GM12873 (cell line): ENCODE data around the gene HDHD5.
A peak's percentile ranks its signal among the peaks of the same experiment; 100 is the strongest.

Experiments used
- TF ChIP-seq, protein P1 (sequence below): IDR thresholded peaks from 2 replicates; pipeline ENCODE4 v1.5.1; 2012; ENCODE audit warnings: low read depth, mild to moderate bottlenecking, moderate library complexity, low read length, control low read depth; ENCODE audit not compliant: insufficient read depth; ENCODE audit errors: missing control alignments

The HDHD5 gene

DNA sequence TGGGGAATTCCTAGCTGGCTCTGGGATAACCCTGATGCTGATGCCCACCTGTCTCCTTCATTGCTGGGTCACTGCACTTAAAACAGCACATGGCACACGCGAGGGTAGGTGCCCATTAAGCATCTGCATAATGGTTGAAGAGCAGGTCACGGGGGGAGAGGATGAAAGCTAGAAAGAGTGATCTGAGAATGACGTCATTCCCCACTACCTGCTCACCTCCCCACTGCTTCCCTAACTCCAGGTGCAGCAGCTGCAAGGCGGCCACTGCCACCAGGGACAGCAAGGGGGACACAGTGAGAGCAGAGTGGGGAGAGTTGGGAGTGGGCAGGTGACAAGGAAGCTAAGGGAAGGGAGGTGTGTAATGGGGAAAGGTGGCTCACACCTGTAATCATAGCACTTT, 33.1 kb upstream of the HDHD5 start:
- TF ChIP-seq, protein P1, sequence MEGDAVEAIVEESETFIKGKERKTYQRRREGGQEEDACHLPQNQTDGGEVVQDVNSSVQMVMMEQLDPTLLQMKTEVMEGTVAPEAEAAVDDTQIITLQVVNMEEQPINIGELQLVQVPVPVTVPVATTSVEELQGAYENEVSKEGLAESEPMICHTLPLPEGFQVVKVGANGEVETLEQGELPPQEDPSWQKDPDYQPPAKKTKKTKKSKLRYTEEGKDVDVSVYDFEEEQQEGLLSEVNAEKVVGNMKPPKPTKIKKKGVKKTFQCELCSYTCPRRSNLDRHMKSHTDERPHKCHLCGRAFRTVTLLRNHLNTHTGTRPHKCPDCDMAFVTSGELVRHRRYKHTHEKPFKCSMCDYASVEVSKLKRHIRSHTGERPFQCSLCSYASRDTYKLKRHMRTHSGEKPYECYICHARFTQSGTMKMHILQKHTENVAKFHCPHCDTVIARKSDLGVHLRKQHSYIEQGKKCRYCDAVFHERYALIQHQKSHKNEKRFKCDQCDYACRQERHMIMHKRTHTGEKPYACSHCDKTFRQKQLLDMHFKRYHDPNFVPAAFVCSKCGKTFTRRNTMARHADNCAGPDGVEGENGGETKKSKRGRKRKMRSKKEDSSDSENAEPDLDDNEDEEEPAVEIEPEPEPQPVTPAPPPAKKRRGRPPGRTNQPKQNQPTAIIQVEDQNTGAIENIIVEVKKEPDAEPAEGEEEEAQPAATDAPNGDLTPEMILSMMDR, result no peak

DNA sequence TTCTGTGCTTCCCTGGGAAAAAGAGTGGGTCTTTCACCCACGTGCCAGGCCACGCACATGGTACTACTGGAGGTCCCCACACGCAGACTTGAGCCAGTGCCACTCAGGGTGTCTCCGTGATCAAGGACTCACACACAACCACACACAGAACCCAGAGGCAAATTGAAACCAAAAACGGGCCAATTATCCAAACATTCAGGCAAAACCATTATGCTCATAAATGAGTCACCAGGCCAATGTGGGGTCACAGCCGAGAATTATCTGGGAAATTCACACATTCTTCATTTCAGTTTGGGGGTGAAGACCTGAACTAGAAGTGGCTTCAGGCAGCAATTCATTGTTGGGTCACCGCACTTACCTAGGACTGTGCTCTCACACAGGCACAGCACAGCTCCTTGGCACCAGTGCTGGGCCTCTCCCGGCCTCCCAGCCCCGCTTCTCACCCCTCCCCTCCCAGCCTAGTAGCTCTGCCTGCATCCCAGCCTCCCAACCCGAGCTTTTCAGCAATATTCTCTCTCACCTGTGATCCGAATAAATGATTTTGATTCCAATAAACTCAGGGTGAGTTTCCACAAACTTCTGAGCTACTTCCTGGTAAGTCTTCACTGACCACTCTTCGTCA, 32.2 kb upstream of the HDHD5 start:
- TF ChIP-seq, protein P1, result no peak

DNA sequence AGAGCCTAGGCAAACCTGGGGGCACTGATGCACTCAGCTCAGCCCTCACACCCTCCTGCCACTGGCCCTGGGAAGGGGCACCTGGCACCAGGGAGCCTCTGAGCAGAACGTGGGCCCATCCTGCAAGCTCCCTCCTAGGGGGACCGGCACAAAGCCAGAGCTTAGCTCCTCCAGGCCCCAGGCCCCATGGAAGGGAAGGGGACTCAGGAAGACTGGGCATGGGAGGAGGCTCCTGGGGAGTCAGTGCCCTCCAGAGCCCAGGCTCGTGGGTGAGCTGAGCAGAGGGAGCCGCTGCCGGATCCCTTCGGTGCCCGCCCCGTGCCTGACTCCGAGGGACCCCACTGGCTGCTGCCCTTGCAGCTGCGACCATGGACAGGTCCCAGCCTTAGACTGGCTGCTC, 31.6 kb upstream of the HDHD5 start:
- TF ChIP-seq, protein P1, result no peak

DNA sequence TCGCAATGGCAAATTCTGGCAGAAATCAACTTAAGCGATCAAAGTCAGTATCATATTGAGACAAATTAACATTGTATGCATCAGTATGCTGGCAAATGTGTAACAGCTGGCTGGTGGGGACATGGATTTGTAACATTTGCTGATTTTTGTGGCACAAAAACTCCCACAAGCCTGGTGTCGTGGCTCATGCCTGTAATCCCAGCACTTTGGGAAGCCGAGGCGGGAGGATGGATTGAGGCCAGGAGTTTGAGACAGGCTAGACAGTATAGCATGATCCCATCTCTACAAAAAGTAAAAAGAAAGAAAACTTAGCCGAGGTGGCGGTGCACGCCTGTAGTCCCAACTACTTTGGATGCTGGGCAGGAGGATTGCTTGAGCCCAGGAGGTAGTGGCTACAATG, 17.6 kb upstream of the HDHD5 start:
- TF ChIP-seq, protein P1, result no peak

DNA sequence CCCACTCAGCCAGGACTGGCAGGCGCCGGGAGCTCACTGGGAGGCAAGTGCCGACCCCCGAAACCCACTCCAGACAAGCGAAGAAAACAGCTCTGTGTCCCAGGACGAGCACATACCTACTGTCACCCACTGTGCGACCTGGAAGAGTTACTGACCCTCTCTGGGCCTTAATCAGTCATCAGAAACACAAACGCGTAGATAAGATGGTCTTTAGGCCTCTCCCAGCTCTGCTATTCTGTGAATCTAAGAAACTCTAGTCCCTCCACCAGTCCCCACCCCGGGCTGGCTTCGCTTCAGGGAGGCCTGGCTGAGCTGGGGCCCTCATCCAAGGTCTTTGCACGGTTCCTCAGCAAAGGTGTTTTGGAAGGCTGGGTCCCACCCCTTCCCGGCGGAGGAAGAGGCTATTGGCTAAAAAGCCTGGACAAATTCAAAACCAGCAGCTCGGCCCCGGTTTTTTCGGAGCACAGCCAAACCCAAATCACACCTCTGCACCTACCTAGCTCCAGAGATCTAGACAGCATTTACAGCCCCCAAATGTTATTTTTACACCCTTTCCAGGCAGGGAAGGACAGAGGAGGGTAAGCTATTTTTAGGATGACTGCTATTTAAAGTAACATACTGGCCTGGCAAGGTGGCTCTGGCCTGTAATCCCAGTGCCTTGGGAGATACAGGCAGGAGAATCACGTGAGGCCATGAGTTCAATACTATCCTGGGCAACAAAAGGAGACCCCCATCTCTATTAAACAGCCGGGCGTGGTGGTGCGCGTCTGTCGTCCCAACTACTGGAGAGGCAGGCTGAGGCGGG, 13.2 kb upstream of the HDHD5 start:
- TF ChIP-seq, protein P1, result no peak

DNA sequence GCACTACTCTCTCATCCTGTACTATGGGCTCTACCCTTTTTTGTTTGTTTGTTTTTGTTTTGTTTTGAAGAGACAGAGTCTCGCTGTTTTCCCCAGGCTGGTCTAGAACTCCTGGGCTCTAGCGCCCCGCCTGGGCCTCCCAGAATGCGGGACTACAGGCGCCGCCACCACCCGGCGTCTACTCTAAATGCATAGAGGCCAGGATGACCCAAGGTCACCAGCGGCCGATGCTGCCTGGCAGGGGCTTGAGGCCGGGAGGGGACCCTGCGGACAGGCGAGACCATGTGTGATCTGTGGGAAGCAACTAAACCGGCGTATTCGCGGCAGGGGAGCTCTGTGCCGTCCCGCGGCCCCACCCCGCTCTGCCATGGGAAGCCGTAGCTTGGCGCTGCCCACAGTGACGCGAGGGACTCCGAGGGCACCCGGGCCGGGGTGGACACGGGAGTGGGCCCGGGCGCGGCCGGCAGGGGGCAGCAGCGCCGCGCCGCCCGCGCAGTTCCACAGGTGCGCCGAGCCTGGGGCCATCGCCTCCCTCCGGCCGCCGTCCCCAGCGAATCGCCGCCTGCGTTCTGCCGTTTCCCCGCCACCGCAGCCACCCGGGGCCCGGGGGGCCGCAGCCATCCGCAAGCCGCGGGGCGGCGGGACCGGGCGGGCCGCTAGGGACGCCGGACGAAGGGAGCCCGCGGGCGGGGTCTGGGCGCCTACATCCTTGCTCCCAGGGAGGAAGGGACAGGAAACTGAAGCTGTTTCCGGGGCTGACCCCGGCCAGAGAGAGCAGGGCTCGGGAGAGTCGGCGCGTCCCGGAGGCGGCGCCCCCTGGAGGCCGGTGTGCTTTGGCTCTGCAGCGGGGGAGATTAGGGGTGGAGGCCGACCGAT, 12.3 kb upstream of the HDHD5 start:
- TF ChIP-seq, protein P1, result peak; percentile 79

DNA sequence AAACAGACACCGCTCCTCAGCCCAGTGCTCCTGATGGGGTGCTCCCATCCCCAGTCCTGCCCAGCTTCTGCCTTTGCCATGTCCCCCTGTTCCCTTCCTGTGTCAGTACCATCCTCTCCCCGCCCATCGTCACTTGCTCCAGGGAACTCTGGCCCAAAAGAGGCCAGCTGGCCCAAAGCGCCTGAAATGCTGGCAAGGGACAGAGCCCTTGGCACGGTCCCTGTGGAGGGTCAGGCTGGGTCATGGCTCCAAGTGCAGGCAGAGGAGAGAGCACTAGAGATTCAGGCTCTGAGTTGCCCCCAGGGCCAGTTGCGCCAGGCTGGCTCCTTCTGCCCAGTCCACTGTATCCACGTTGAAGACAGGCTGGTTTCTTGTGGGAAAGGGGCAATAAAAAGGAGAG, 8.4 kb upstream of the HDHD5 start:
- TF ChIP-seq, protein P1, result no peak
